BE2C (cell line): ENCODE data around the gene RFK.

Source experiments
- DNase-seq: peaks from one replicate; pipeline ENCODE4 v3.0.0-alpha.2; 2020
- H3K27me3 ChIP-seq: fragments of 250-450 bp; sonication (Bioruptor Pico); 2 replicates; pipeline ENCODE4 v1.5.1; 2020; ENCODE audit warnings: mild to moderate bottlenecking
- H3K36me3 ChIP-seq: fragments of 250-450 bp; sonication (Bioruptor Pico); 2 replicates; pipeline ENCODE4 v1.5.1; 2020; ENCODE audit warnings: mild to moderate bottlenecking
- H3K4me1 ChIP-seq: fragments of 250-450 bp; sonication (Bioruptor Pico); 2 replicates; pipeline ENCODE4 v1.5.1; 2020
- H3K4me3 ChIP-seq: 2 replicates; pipeline ENCODE4 v1.5.1; 2011; ENCODE audit warnings: low read depth, low read length
- H3K9me3 ChIP-seq: fragments of 250-450 bp; sonication (Bioruptor Pico); 2 replicates; pipeline ENCODE4 v1.5.1; 2020
- CTCF ChIP-seq: IDR thresholded peaks from 2 replicates; pipeline ENCODE4 v1.5.1; 2012; ENCODE audit warnings: mild to moderate bottlenecking, low read depth, low read length

RFK gene

GRCh38 chr9:76414661-76415060 lies 20.4 kb upstream of the RFK start:
- H3K27me3 ChIP-seq: no peaks in the 10 kb centered on the region
- no peaks in the 10 kb centered on the region for H3K9me3 ChIP-seq
- no peaks in the 10 kb centered on the region for H3K4me1 ChIP-seq
- no peak for DNase-seq
- no peaks in the 10 kb centered on the region for H3K36me3 ChIP-seq
- no peak for TF ChIP-seq CTCF
- no peak overlapping the region for H3K4me3 ChIP-seq

- H3K4me1 ChIP-seq: no peaks in the 10 kb centered on the region
- H3K36me3 ChIP-seq: no peaks in the 10 kb centered on the region
- no peaks in the 10 kb centered on the region for H3K27me3 ChIP-seq
- H3K4me3 ChIP-seq: no peak overlapping the region
- no peak for TF ChIP-seq CTCF
- H3K9me3 ChIP-seq: no peaks in the 10 kb centered on the region
- no peak for DNase-seq
Observed at GRCh38 chr9:76413658-76414057, 19.4 kb upstream of the RFK start.

GRCh38 chr9:76412638-76413037 lies 18.4 kb upstream of the RFK start:
- TF ChIP-seq CTCF: no peak

GRCh38 chr9:76405868-76406267 lies 11.6 kb upstream of the RFK start:
- H3K4me3 ChIP-seq: no peak overlapping the region
- H3K36me3 ChIP-seq: no peaks in the 10 kb centered on the region
- H3K9me3 ChIP-seq: no peaks in the 10 kb centered on the region
- no peak for TF ChIP-seq CTCF
- DNase-seq: no peak
- no peaks in the 10 kb centered on the region for H3K27me3 ChIP-seq
- peaks cover 5% of the 10 kb centered on the region; the same call in 1 of the 2 replicates for H3K4me1 ChIP-seq

More at GRCh38 chr9:76412638-76413037, 18.4 kb upstream of the RFK start:
- no peaks in the 10 kb centered on the region for H3K9me3 ChIP-seq
- no peaks in the 10 kb centered on the region for H3K4me1 ChIP-seq
- DNase-seq: no peak
- no peaks in the 10 kb centered on the region for H3K36me3 ChIP-seq
- H3K4me3 ChIP-seq: no peak overlapping the region
- H3K27me3 ChIP-seq: no peaks in the 10 kb centered on the region

- H3K27me3 ChIP-seq: no peaks in the 10 kb centered on the region
- no peaks in the 10 kb centered on the region for H3K9me3 ChIP-seq
- no peaks in the 10 kb centered on the region for H3K36me3 ChIP-seq
- no peak for TF ChIP-seq CTCF
- no peak overlapping the region for H3K4me3 ChIP-seq
- DNase-seq: no peak
- peaks cover 5% of the 10 kb centered on the region; the same call in 1 of the 2 replicates for H3K4me1 ChIP-seq
Observed at GRCh38 chr9:76405340-76405739, 11.1 kb upstream of the RFK start.

- H3K4me1 ChIP-seq: peaks cover 5% of the 10 kb centered on the region; the same call in 1 of the 2 replicates
Observed at GRCh38 chr9:76404401-76404800, 10.2 kb upstream of the RFK start.

More at GRCh38 chr9:76404401-76404800, 10.2 kb upstream of the RFK start:
- Histone ChIP-seq H3K4me3 (no peak overlapping the region), H3K9me3 (no peaks in the 10 kb centered on the region), H3K27me3 (no peaks in the 10 kb centered on the region), H3K36me3 (no peaks in the 10 kb centered on the region)
- no peak for TF ChIP-seq CTCF
- DNase-seq: no peak
